K562 (cell line): ENCODE measurements around the gene RCC2. TPM values are rescaled to one million over a fixed set of nuclear protein-coding genes. Genes with fewer than 3 reads are reported as not detected.
"Not testable (repeated sequence)": the region's sequence is repeated elsewhere in the genome, so short reads cannot be mapped to it uniquely, and the experiment has no call there.

Experiments
- ATAC-seq: fragments of 200-7000 bp; cut with Tn5 transposase; 3 replicates; pipeline ENCODE4 v1.9.1; 2020; ENCODE audit warnings: moderate library complexity
- BruUV-seq: library from RNA; stranded (reverse); fragments of 400-500 nt; replicated peaks from 2 replicates; lab custom pipeline; 2021; lab: Mats Ljungman, UMichigan
- CTCF ChIA-PET: fragments of 300-600 bp; formaldehyde crosslinking; extraction: SDS; loops from one replicate; lab custom pipeline; 2021; ENCODE audit warnings: low intra/inter-chr PET ratio; lab: Yijun Ruan, JAX
- POLR2A ChIA-PET: fragments of 300-600, 350-650 bp; sonication (Branson Sonifier 250); formaldehyde crosslinking; extraction: SDS; loops from one replicate; lab custom pipeline; 2021; ENCODE audit warnings: antibody characterized with exemption, inconsistent platforms; lab: Yijun Ruan, JAX
- DNase-seq, 4 experiments: peaks; one replicate each; pipeline versions ENCODE4 v3.0.0 to v3.0.0-alpha.2; 2011 to 2018; ENCODE audit warnings: low spot score in 3 of 4, mixed read lengths in 3 of 4; ENCODE audit errors: extremely low read depth in 1 of 4
- FAIRE-seq: peaks from 2 replicates; lab custom pipeline; 2011; peaks lifted over from hg19 to GRCh38; lab: Jason Lieb, UNC
- H2AFZ ChIP-seq: 2 replicates; pipeline ENCODE4 v1.6.0; 2011; ENCODE audit warnings: low read depth, low read length, control low read depth, inconsistent platforms
- H3K27ac ChIP-seq: fragments of 200-600 bp; 3 replicates; pipeline ENCODE4 v1.8.0; 2011; ENCODE audit warnings: low read depth, mild to moderate bottlenecking, control low read depth, inconsistent platforms, low read length, moderate library complexity, mixed read lengths; ENCODE audit errors: extremely low read depth
- H3K27me3 ChIP-seq, 2 experiments: fragments of 300-600 bp in 1 of 2; 2 replicates in 1 of 2; 3 replicates in 1 of 2; pipeline versions ENCODE4 v1.6.0 to v1.8.0; 2011; ENCODE audit warnings: inconsistent platforms in 2 of 2, low read length in 2 of 2, mild to moderate bottlenecking in 1 of 2, mixed read lengths in 1 of 2, moderate library complexity in 1 of 2; ENCODE audit not compliant: control insufficient read depth in 2 of 2, insufficient read depth in 2 of 2
- H3K36me3 ChIP-seq: fragments of 300-600 bp; 3 replicates; pipeline ENCODE4 v1.8.0; 2011; ENCODE audit warnings: mild to moderate bottlenecking, low read length, inconsistent platforms; ENCODE audit not compliant: control insufficient read depth, insufficient read depth
- H3K4me1 ChIP-seq, 2 experiments: fragments of 200-600 bp in 1 of 2; replicated peaks in 1 of 2; 2 replicates in 1 of 2; 3 replicates in 1 of 2; pipeline versions ENCODE4 v1.5.1 to v1.8.0; 2011; ENCODE audit warnings: inconsistent platforms in 2 of 2, low read length in 2 of 2, mild to moderate bottlenecking in 1 of 2, mixed read lengths in 1 of 2, moderate library complexity in 1 of 2; ENCODE audit not compliant: control insufficient read depth in 2 of 2, insufficient read depth in 2 of 2
- H3K4me2 ChIP-seq: 2 replicates; pipeline ENCODE4 v1.6.1; 2011; ENCODE audit warnings: low read length, control low read depth, inconsistent platforms, mixed read lengths; ENCODE audit not compliant: insufficient read depth
- H3K4me3 ChIP-seq: fragments of 200-600 bp; sonication (generic), shearing (Covaris generic); 2 replicates; pipeline ENCODE4 v1.5.1; 2016; ENCODE audit warnings: control low read depth, inconsistent platforms
- H3K79me2 ChIP-seq: fragments of 200-600 bp; 3 replicates; pipeline ENCODE4 v1.8.0; 2011; ENCODE audit warnings: low read length, inconsistent platforms; ENCODE audit not compliant: control insufficient read depth, insufficient read depth
- H3K9ac ChIP-seq, 2 experiments: 2 replicates each; pipeline versions ENCODE4 v1.6.0 to v1.6.1; 2011; ENCODE audit warnings: low read depth in 2 of 2, low read length in 2 of 2, control low read depth in 1 of 2, inconsistent platforms in 1 of 2, mild to moderate bottlenecking in 1 of 2, mixed read lengths in 1 of 2; ENCODE audit not compliant: insufficient read depth in 1 of 2
- H3K9me1 ChIP-seq: one replicate; pipeline ENCODE4 v1.6.0; 2011; ENCODE audit warnings: inconsistent platforms, mild to moderate bottlenecking, low read length, moderate library complexity; ENCODE audit not compliant: control insufficient read depth, insufficient read depth
- H3K9me3 ChIP-seq: replicated peaks from 2 replicates; pipeline ENCODE4 v1.5.1; 2011; ENCODE audit warnings: low read depth, low read length, inconsistent platforms; ENCODE audit not compliant: control insufficient read depth, insufficient read depth
- H4K20me1 ChIP-seq: replicated peaks from 2 replicates; pipeline ENCODE4 v1.6.1; 2011; ENCODE audit warnings: low read length, inconsistent platforms, mixed read lengths; ENCODE audit not compliant: control insufficient read depth, insufficient read depth
- ZFP30 ChIP-seq: fragments of 250-450 bp; sonication (Bioruptor Pico); IDR thresholded peaks from 2 replicates; pipeline ENCODE4 v1.8.0; 2022; ENCODE audit warnings: moderate library complexity, mild to moderate bottlenecking, inconsistent platforms, borderline replicate concordance
- WGBS: fragments of 100-300 bp; shearing (Covaris generic); methylation state at CpG from one replicate; pipeline ENCODE4 v1.1.6; 2016; ENCODE audit warnings: low coverage, mixed read lengths; ENCODE audit not compliant: insufficient coverage; ENCODE audit errors: missing lambda C conversion rate; 5-methylcytosine and 5-hydroxymethylcytosine counted together
- in situ Hi-C: fragments of 300-500 bp; cut with MboI; formaldehyde crosslinking; loops from 4 replicates; pipeline ENCODE4 v1.15.0; 2018; ENCODE audit warnings: inconsistent platforms, mixed read lengths
- intact Hi-C: fragments of 100-400 bp; cut with micrococcal nuclease; formaldehyde crosslinking; loops from 2 replicates; pipeline ENCODE4 v1.14.2; 2022
- polyA plus RNA-seq, 8 experiments: library from polyadenylated mRNA; depleted of rRNA in 4 of 8; stranded (reverse) in 5 of 8; unstranded in 3 of 8; fragments of >200 nt; fragmentation: Nextera tagmentation in 2 of 8; fragmentation: Illumina TruSeq in 1 of 8; extraction: Ambion mirVana in 2 of 8; extraction: Trizol in 1 of 8; gene quantifications; 2 replicates each; pipeline versions ENCODE4 v1.2.1 to v1.2.3, GENCODE V29; 2011 to 2014; ENCODE audit warnings: inconsistent platforms in 1 of 8, missing spikeins in 1 of 8
- total RNA-seq, 7 experiments: library from RNA; depleted of rRNA in 6 of 7; stranded (reverse); fragments of >200 nt in 6 of 7; fragmentation: Illumina TruSeq in 2 of 7; extraction: Trizol in 2 of 7; gene quantifications; 2 replicates each; pipeline versions ENCODE4 v1.2.1 to v1.2.3, GENCODE V29; 2011 to 2021; ENCODE audit warnings: low replicate concordance in 1 of 7
- TF ChIP-seq, protein P1 (sequence below): sonication (generic); formaldehyde crosslinking; IDR thresholded peaks from 2 replicates; pipeline ENCODE4 v1.8.1; 2023; ENCODE audit warnings: mild to moderate bottlenecking, missing genetic modification reagents
- TF ChIP-seq, protein P2 (sequence below): fragments of 450-650 bp; IDR thresholded peaks from 2 replicates; pipeline ENCODE4 v1.6.1; 2016; ENCODE audit warnings: low read depth, mild to moderate bottlenecking, moderate library complexity
- TF ChIP-seq, protein P3 (sequence below): fragments of 450-650 bp; formaldehyde crosslinking; IDR thresholded peaks from 2 replicates; pipeline ENCODE4 v1.4.0; 2020; ENCODE audit warnings: mild to moderate bottlenecking, moderate library complexity

Gene RCC2
- total and polyA plus RNA-seq, 9 of the 15 experiments (the other 6 are each of a cell fraction or from before 2014, with no cell fraction given): 31.8 to 292 (median 116) TPM

DNA sequence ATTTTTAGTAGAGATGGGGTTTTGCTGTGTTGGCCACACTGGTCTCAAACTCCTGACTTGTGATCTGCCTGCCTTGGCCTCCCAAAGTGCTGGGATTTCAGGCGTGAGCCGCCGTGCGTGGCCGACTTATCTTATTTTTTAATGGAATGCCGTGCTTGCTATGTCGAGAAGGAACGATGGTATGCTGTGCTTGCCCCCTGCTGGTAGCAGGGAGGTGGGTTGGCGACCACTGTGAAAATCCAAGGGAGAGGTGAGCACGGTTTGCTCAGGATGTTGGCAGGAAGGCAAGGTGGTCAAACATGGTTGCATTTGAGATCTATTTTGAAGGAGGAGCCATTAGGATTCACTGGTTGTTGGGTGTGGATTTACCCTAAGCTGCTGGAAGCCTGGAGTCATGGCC lies 45.8 kb upstream of the RCC2 start (continued):
- TF ChIP-seq, protein P1, sequence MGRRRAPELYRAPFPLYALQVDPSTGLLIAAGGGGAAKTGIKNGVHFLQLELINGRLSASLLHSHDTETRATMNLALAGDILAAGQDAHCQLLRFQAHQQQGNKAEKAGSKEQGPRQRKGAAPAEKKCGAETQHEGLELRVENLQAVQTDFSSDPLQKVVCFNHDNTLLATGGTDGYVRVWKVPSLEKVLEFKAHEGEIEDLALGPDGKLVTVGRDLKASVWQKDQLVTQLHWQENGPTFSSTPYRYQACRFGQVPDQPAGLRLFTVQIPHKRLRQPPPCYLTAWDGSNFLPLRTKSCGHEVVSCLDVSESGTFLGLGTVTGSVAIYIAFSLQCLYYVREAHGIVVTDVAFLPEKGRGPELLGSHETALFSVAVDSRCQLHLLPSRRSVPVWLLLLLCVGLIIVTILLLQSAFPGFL (CRISPR knock-in tag): no peak
- TF ChIP-seq ZFP30 (CRISPR knock-in tag): no peak
- TF ChIP-seq, protein P2, sequence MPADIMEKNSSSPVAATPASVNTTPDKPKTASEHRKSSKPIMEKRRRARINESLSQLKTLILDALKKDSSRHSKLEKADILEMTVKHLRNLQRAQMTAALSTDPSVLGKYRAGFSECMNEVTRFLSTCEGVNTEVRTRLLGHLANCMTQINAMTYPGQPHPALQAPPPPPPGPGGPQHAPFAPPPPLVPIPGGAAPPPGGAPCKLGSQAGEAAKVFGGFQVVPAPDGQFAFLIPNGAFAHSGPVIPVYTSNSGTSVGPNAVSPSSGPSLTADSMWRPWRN: no peak
- TF ChIP-seq, protein P3, sequence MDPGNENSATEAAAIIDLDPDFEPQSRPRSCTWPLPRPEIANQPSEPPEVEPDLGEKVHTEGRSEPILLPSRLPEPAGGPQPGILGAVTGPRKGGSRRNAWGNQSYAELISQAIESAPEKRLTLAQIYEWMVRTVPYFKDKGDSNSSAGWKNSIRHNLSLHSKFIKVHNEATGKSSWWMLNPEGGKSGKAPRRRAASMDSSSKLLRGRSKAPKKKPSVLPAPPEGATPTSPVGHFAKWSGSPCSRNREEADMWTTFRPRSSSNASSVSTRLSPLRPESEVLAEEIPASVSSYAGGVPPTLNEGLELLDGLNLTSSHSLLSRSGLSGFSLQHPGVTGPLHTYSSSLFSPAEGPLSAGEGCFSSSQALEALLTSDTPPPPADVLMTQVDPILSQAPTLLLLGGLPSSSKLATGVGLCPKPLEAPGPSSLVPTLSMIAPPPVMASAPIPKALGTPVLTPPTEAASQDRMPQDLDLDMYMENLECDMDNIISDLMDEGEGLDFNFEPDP: no peak
- TF ChIP-seq, all 486 proteins: peak for 10

DNA sequence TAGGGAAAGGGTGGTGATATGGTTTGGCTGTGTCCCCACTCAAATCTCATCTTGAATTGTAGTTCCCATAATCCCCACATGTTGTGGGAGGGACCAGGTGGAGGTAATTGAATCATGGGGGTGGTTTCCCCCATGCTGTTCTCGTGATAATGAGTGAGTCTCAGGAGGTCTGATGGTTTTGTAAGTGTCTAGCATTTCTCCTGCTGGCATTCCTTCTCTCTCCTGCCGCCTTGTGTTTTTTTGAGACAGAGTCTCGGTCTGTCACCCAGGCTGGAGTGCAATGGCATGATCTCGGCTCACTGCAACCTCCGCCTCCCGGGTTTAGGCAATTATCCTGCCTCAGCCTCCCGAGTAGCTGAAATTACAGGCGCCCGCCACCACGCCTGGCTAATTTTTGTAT lies 42.5 kb upstream of the RCC2 start:
- ATAC-seq, FAIRE-seq, H3K4me3 ChIP-seq, H3K27ac ChIP-seq, H2AFZ ChIP-seq, H3K79me2 ChIP-seq, H3K9me3 ChIP-seq, in situ Hi-C loops, H3K4me1 ChIP-seq, H3K9ac ChIP-seq, H3K27me3 ChIP-seq, BruUV-seq, H4K20me1 ChIP-seq, H3K9me1 ChIP-seq, H3K36me3 ChIP-seq, H3K4me2 ChIP-seq, DNase-seq, CTCF ChIA-PET: not testable (repeated sequence)
- POLR2A ChIA-PET: interaction anchor here (1.4 kb wide), 1 partner anchor 10 kb away, joined by 3 read pairs; no protein-coding TSS in a partner anchor
- 54% methylated on average over 10 of the region's 10 CpGs for WGBS
- intact Hi-C loops: loop anchor here (10.0 kb wide), 1 partner anchor 147 kb away; no protein-coding TSS in a partner anchor
